HepG2 (cell line): ENCODE results near the gene ACSS1. TPM values are rescaled to one million over a fixed set of nuclear protein-coding genes. Genes with fewer than 3 reads are reported as not detected.

Experiments
- ATAC-seq: fragments of 200-7000 bp; cut with Tn5 transposase; 3 replicates; pipeline ENCODE4 v1.9.1; 2020; ENCODE audit warnings: mild to moderate bottlenecking, moderate library complexity
- BruUV-seq: library from RNA; stranded (reverse); fragments of 400-500 nt; replicated peaks from 2 replicates; lab custom pipeline; 2021; lab: Mats Ljungman, UMichigan
- CTCF ChIA-PET: fragments of 300-600 bp; formaldehyde crosslinking; extraction: SDS; loops from one replicate; lab custom pipeline; 2021; ENCODE audit warnings: low total read pairs, inconsistent platforms, low intra/inter-chr PET ratio; lab: Yijun Ruan, JAX
- POLR2A ChIA-PET: fragments of 350-600 bp; sonication (Branson Sonifier 250); formaldehyde crosslinking; loops from one replicate; lab custom pipeline; 2020; ENCODE audit warnings: antibody characterized with exemption, inconsistent platforms; lab: Yijun Ruan, JAX
- DNase-seq: peaks from one replicate; pipeline ENCODE4 v3.0.0-alpha.2; 2015; ENCODE audit warnings: low spot score
- FAIRE-seq: peaks from 3 replicates; lab custom pipeline; 2011; peaks lifted over from hg19 to GRCh38; lab: Jason Lieb, UNC
- H2AFZ ChIP-seq: one replicate; pipeline ENCODE4 v1.6.1; 2011; ENCODE audit warnings: low read length, inconsistent platforms
- H3K27ac ChIP-seq: fragments of 300-600 bp; 3 replicates; pipeline ENCODE4 v1.8.0; 2011; ENCODE audit warnings: mixed run types, mild to moderate bottlenecking, mixed read lengths, low read length, inconsistent platforms; ENCODE audit not compliant: insufficient read depth; ENCODE audit errors: extremely low read length
- H3K27me3 ChIP-seq, 2 experiments: fragments of 200-600 bp in 1 of 2; 2 replicates in 1 of 2; 3 replicates in 1 of 2; pipeline versions ENCODE4 v1.6.0 to v1.8.0; 2011; ENCODE audit warnings: low read length in 2 of 2, mild to moderate bottlenecking in 2 of 2, moderate library complexity in 2 of 2, inconsistent platforms in 1 of 2; ENCODE audit not compliant: insufficient read depth in 2 of 2, control insufficient read depth in 1 of 2
- H3K36me3 ChIP-seq, 2 experiments: fragments of 200-600 bp in 1 of 2; replicated peaks in 1 of 2; 2 replicates in 1 of 2; 3 replicates in 1 of 2; pipeline versions ENCODE4 v1.5.1 to v1.8.0; 2011; ENCODE audit warnings: low read length in 2 of 2, inconsistent platforms in 1 of 2; ENCODE audit not compliant: insufficient read depth in 2 of 2, control insufficient read depth in 1 of 2
- H3K4me1 ChIP-seq: 2 replicates; pipeline ENCODE4 v1.5.1; 2012; ENCODE audit warnings: low read length, inconsistent platforms; ENCODE audit not compliant: insufficient read depth
- H3K4me2 ChIP-seq: 2 replicates; pipeline ENCODE4 v1.6.0; 2011; ENCODE audit warnings: low read depth, low read length, inconsistent platforms
- H3K4me3 ChIP-seq, 3 experiments: fragments of 200-600 bp in 1 of 3; sonication (generic), shearing (Covaris generic) in 1 of 3; replicated peaks in 1 of 3; 2 replicates each; pipeline ENCODE4 v1.5.1; 2011 to 2016; ENCODE audit warnings: low read length in 3 of 3, inconsistent platforms in 2 of 3, low read depth in 2 of 3, mild to moderate bottlenecking in 2 of 3, control low read depth in 1 of 3, mixed read lengths in 1 of 3; ENCODE audit not compliant: insufficient read depth in 1 of 3
- H3K79me2 ChIP-seq: one replicate; pipeline ENCODE4 v1.6.1; 2011; ENCODE audit warnings: low read length, inconsistent platforms; ENCODE audit not compliant: insufficient read depth
- H3K9ac ChIP-seq: 2 replicates; pipeline ENCODE4 v1.6.0; 2011; ENCODE audit warnings: mild to moderate bottlenecking, low read depth, low read length, inconsistent platforms; ENCODE audit not compliant: insufficient read depth
- H3K9me3 ChIP-seq: 2 replicates; pipeline ENCODE4 v1.5.1; 2012; ENCODE audit warnings: mild to moderate bottlenecking, low read length
- H4K20me1 ChIP-seq: 2 replicates; pipeline ENCODE4 v1.6.0; 2011; ENCODE audit warnings: inconsistent platforms, mild to moderate bottlenecking, low read length, moderate library complexity; ENCODE audit not compliant: insufficient read depth
- CREB1 ChIP-seq, 2 experiments: fragments of 450-650 bp in 1 of 2; IDR thresholded peaks; 2 replicates each; pipeline ENCODE4 v1.6.1; 2016 to 2017; ENCODE audit warnings: control low read depth in 1 of 2, mild to moderate bottlenecking in 1 of 2, missing compliant biosample characterization in 1 of 2, missing genetic modification characterization in 1 of 2
- ELK4 ChIP-seq: sonication (generic); formaldehyde crosslinking; IDR thresholded peaks from 2 replicates; pipeline ENCODE4 v1.9.0; 2021; ENCODE audit warnings: missing genetic modification reagents, borderline replicate concordance
- LCORL ChIP-seq, 2 experiments: fragments of 450-650 bp in 1 of 2; sonication (generic) in 1 of 2; formaldehyde crosslinking in 1 of 2; IDR thresholded peaks; 2 replicates each; pipeline versions ENCODE4 v1.5.0 to v1.6.1; 2017 to 2020; ENCODE audit warnings: antibody characterized with exemption in 1 of 2, missing genetic modification reagents in 1 of 2
- MLXIP ChIP-seq: sonication (generic); formaldehyde crosslinking; IDR thresholded peaks from 2 replicates; pipeline ENCODE4 v1.9.0; 2021; ENCODE audit warnings: missing genetic modification reagents, borderline replicate concordance
- MTA3 ChIP-seq: sonication (generic); formaldehyde crosslinking; IDR thresholded peaks from 2 replicates; pipeline ENCODE4 v1.4.0; 2020; ENCODE audit warnings: missing genetic modification reagents
- PCBP2 ChIP-seq: fragments of 200-400 bp; formaldehyde crosslinking; optimal IDR thresholded peaks from 2 replicates; pipeline ENCODE3; 2018; ENCODE audit warnings: low read length, low read depth; ENCODE audit not compliant: poor library complexity, severe bottlenecking
- REL ChIP-seq: sonication (generic); formaldehyde crosslinking; conservative IDR thresholded peaks from 2 replicates; pipeline ENCODE4 v1.8.0; 2022; ENCODE audit warnings: mild to moderate bottlenecking, missing genetic modification reagents, moderate library complexity
- SMAD1 ChIP-seq: sonication (generic); formaldehyde crosslinking; IDR thresholded peaks from 2 replicates; pipeline ENCODE4 v1.4.0; 2020; ENCODE audit warnings: missing genetic modification reagents, low read depth, mild to moderate bottlenecking, borderline replicate concordance
- U2AF1 ChIP-seq: fragments of 200-400 bp; formaldehyde crosslinking; optimal IDR thresholded peaks from 2 replicates; pipeline ENCODE3; 2017; ENCODE audit warnings: mild to moderate bottlenecking, low read depth, low read length
- ZNF224 ChIP-seq: sonication (generic); formaldehyde crosslinking; IDR thresholded peaks from 2 replicates; pipeline ENCODE4 v1.5.0; 2020; ENCODE audit warnings: mild to moderate bottlenecking, missing genetic modification reagents
- ZNF580 ChIP-seq: IDR thresholded peaks from 2 replicates; pipeline ENCODE4 v1.6.1; 2016; ENCODE audit warnings: low read depth, borderline replicate concordance
- ZNF768 ChIP-seq: sonication (generic); formaldehyde crosslinking; IDR thresholded peaks from 2 replicates; pipeline ENCODE4 v1.4.0; 2020; ENCODE audit warnings: missing genetic modification reagents
- ZNF776 ChIP-seq: sonication (generic); formaldehyde crosslinking; IDR thresholded peaks from 2 replicates; pipeline ENCODE4 v1.4.0; 2020; ENCODE audit warnings: mild to moderate bottlenecking, missing genetic modification reagents
- WGBS: methylation state at CpG from one replicate; pipeline ENCODE4 v1.1.6; 2017; ENCODE audit warnings: low lambda C conversion rate; 5-methylcytosine and 5-hydroxymethylcytosine counted together
- in situ Hi-C: cut with HindIII; loops from 2 replicates; pipeline ENCODE4 v1.10.0; 2017; ENCODE audit warnings: low pct_unique_long_range_greater_than_20kb; ENCODE audit not compliant: extremely low pct_ligation_motif_present
- intact Hi-C: fragments of 100-400 bp; cut with micrococcal nuclease; formaldehyde crosslinking; loops from one replicate; pipeline ENCODE4 v1.10.0; 2022; ENCODE audit not compliant: unreplicated experiment
- polyA plus RNA-seq, 8 experiments: library from polyadenylated mRNA; depleted of rRNA in 3 of 8; stranded (reverse) in 7 of 8; unstranded in 1 of 8; fragments of >200 nt; fragmentation: Illumina TruSeq in 4 of 8; extraction: Trizol in 4 of 8; gene quantifications; 2 replicates each; pipeline versions ENCODE4 v1.2.1 to v1.2.3, GENCODE V29; 2011 to 2016; ENCODE audit warnings: low read depth in 4 of 8, missing spikeins in 1 of 8, mixed read lengths in 1 of 8; ENCODE audit not compliant: insufficient read depth in 1 of 8
- total RNA-seq, 5 experiments: library from RNA; depleted of rRNA; stranded (reverse); fragments of >200 nt; fragmentation: Illumina TruSeq; extraction: Trizol; gene quantifications; 2 replicates each; pipeline ENCODE4 v1.2.3, GENCODE V29; 2016; ENCODE audit warnings: low read depth in 1 of 5

Gene ACSS1
- total and polyA plus RNA-seq, 2 of the 13 experiments (the other 11 are each of a cell fraction or from before 2014, with no cell fraction given) = 15.2 to 41.6 TPM

GRCh38 chr20:25018425-25018824 lies 39.5 kb downstream of the ACSS1 start:
- Histone ChIP-seq H3K79me2 (no peaks in the 10 kb centered on the region), H2AFZ (no peak overlapping the region), H3K4me2 (no peak overlapping the region), H3K9me3 (no peaks in the 10 kb centered on the region), H3K27ac (no peak overlapping the region)
- CTCF ChIA-PET = no interaction called here
- ATAC-seq = no peak
- no peak for FAIRE-seq
- DNase-seq = no peak
- in situ Hi-C loops (no loop called here), intact Hi-C loops (loop anchor here (5.0 kb wide), 1 partner anchor 39 kb away; the partner anchor contains the start of gene ACSS1)
- no TSS peak for BruUV-seq
- TF ChIP-seq ZNF580 (CRISPR knock-in tag) (no peak), ZNF768 (peak; percentile 88), MLXIP (no peak)
- TF ChIP-seq, all 625 proteins: peak for 1
- Histone ChIP-seq H3K4me3 (no peak overlapping the region), H3K27me3 (no peaks in the 10 kb centered on the region), H3K4me1 (peaks cover 44% of the 10 kb centered on the region), H3K9ac (no peak overlapping the region), H3K36me3 (no peaks in the 10 kb centered on the region; a peak in 1 of 5 replicates), H4K20me1 (no peaks in the 10 kb centered on the region)
- POLR2A ChIA-PET = interaction anchor here (0.6 kb wide), 1 partner anchor 420 kb away, joined by 3 read pairs; no protein-coding TSS in a partner anchor
- 37% methylated on average over 2 of the region's 2 CpGs for WGBS

- Histone ChIP-seq H3K36me3 (no peaks in the 10 kb centered on the region; a peak in 1 of 5 replicates), H4K20me1 (no peaks in the 10 kb centered on the region), H3K4me2 (peak overlapping the region; percentile 15), H3K9ac (no peak overlapping the region), H3K9me3 (no peaks in the 10 kb centered on the region), H3K27ac (no peak overlapping the region), H2AFZ (no peak overlapping the region), H3K4me3 (no peak overlapping the region; a peak in 1 of 6 replicates), H3K4me1 (peaks cover 35% of the 10 kb centered on the region), H3K79me2 (no peaks in the 10 kb centered on the region), H3K27me3 (no peaks in the 10 kb centered on the region)
- in situ Hi-C loops = no loop called here
- FAIRE-seq = peak; percentile 97
- 31% methylated on average over 9 of the region's 14 CpGs for WGBS
- intact Hi-C loops = loop anchor here (5.0 kb wide), 1 partner anchor 40 kb away; the partner anchor contains the start of gene ACSS1
- peak; percentile 78 for ATAC-seq
- BruUV-seq = no TSS peak
- DNase-seq = peak; percentile 64
- POLR2A ChIA-PET = interaction anchor here (1.3 to 1.5 kb wide), 2 partner anchors 15 to 40 kb away, joined by 4 to 10 read pairs; partner anchors contain the start of gene ACSS1
- CTCF ChIA-PET = no interaction called here
- TF ChIP-seq ZNF224 (CRISPR knock-in tag) (no peak), ELK4 (CRISPR knock-in tag) (no peak), CREB1 (IDR thresholded peaks at IDR 0.05) (no peak), CREB1 (CRISPR knock-in tag; IDR thresholded peaks at IDR 0.05) (no peak), LCORL (IDR thresholded peaks at IDR 0.05) (no peak), LCORL (CRISPR knock-in tag; IDR thresholded peaks at IDR 0.05) (0 out of 2 replicates have a peak, but pooled peaks have one; percentile 40), SMAD1 (0 out of 2 replicates have a peak, but pooled peaks have one; percentile 50), ZNF776 (CRISPR knock-in tag) (no peak), MTA3 (CRISPR knock-in tag) (no peak), U2AF1 (no peak), PCBP2 (no peak), REL (CRISPR knock-in tag) (no peak)
Measured at GRCh38 chr20:25017257-25017803, 40.6 kb downstream of the ACSS1 start.
